WTC11 (cell line): ENCODE measurements around the gene GALNT9. TPM values are rescaled to one million over a fixed set of nuclear protein-coding genes. Genes with fewer than 3 reads are reported as not detected.

Source experiments
- ATAC-seq: fragments of 200-7000 bp; cut with Tn5 transposase; 2 replicates; pipeline ENCODE4 v1.10.0; 2021; ENCODE audit warnings: mild to moderate bottlenecking, moderate library complexity
- CTCF ChIA-PET: fragments of 300-600 bp; sonication (Branson Sonifier 250); formaldehyde crosslinking; loops from one replicate; lab custom pipeline; 2021; ENCODE audit warnings: antibody characterized with exemption; lab: Charles Lee
- POLR2A ChIA-PET: fragments of 350-600 bp; sonication (Branson Sonifier 250); formaldehyde crosslinking; loops from one replicate; lab custom pipeline; 2021; ENCODE audit warnings: antibody characterized with exemption; lab: Charles Lee
- DNase-seq: peaks from one replicate; pipeline ENCODE4 v3.0.0; 2021; ENCODE audit warnings: low spot score
- H3K27ac Mint-ChIP-seq: 2 replicates; pipeline ENCODE4 v1.8.0; 2021; ENCODE audit warnings: mixed read lengths
- H3K27me3 Mint-ChIP-seq: 2 replicates; pipeline ENCODE4 v1.8.0; 2021; ENCODE audit warnings: low read depth, mild to moderate bottlenecking, moderate library complexity, mixed read lengths
- H3K36me3 Mint-ChIP-seq: 2 replicates; pipeline ENCODE4 v1.8.0; 2021; ENCODE audit warnings: mixed read lengths
- H3K4me1 Mint-ChIP-seq: 2 replicates; pipeline ENCODE4 v1.8.0; 2022; ENCODE audit warnings: mixed read lengths
- H3K4me3 Mint-ChIP-seq: 2 replicates; pipeline ENCODE4 v1.8.0; 2021; ENCODE audit warnings: mild to moderate bottlenecking, moderate library complexity, mixed read lengths
- H3K9me3 Mint-ChIP-seq: 2 replicates; pipeline ENCODE4 v1.8.0; 2021; ENCODE audit warnings: mixed read lengths
- CREB1 ChIP-seq: sonication (generic); formaldehyde crosslinking; IDR thresholded peaks from 2 replicates; pipeline ENCODE4 v1.8.0; 2023; ENCODE audit warnings: mild to moderate bottlenecking, missing genetic modification reagents
- E2F5 ChIP-seq: sonication (generic); formaldehyde crosslinking; IDR thresholded peaks from 2 replicates; pipeline ENCODE4 v1.8.1; 2022; ENCODE audit warnings: mild to moderate bottlenecking, moderate library complexity, missing genetic modification reagents
- ELF4 ChIP-seq: sonication (generic); formaldehyde crosslinking; IDR thresholded peaks from 2 replicates; pipeline ENCODE4 v1.8.1; 2022; ENCODE audit warnings: low read depth, mild to moderate bottlenecking, moderate library complexity, missing genetic modification reagents
- EMX1 ChIP-seq: fragments of 250-450 bp; sonication (Bioruptor Pico); IDR thresholded peaks from 2 replicates; pipeline ENCODE4 v1.8.0; 2021; ENCODE audit warnings: mild to moderate bottlenecking
- ETV6 ChIP-seq: sonication (generic); formaldehyde crosslinking; IDR thresholded peaks from 2 replicates; pipeline ENCODE4 v1.8.1; 2022; ENCODE audit warnings: mild to moderate bottlenecking, missing genetic modification reagents
- FOXJ3 ChIP-seq: sonication (generic); formaldehyde crosslinking; IDR thresholded peaks from 2 replicates; pipeline ENCODE4 v1.9.0; 2021; ENCODE audit warnings: missing genetic modification reagents, mild to moderate bottlenecking, borderline replicate concordance
- GTF2I ChIP-seq: fragments of 250-450 bp; sonication (Bioruptor Pico); conservative IDR thresholded peaks from 2 replicates; pipeline ENCODE4 v1.4.0; 2021; ENCODE audit warnings: mild to moderate bottlenecking
- JUN ChIP-seq: sonication (generic); formaldehyde crosslinking; IDR thresholded peaks from 2 replicates; pipeline ENCODE4 v1.8.0; 2023; ENCODE audit warnings: mild to moderate bottlenecking, missing genetic modification reagents
- NFATC4 ChIP-seq: fragments of 250-450 bp; sonication (Bioruptor Pico); IDR thresholded peaks from 2 replicates; pipeline ENCODE4 v1.9.0; 2021; ENCODE audit warnings: mild to moderate bottlenecking
- RELA ChIP-seq: sonication (generic); formaldehyde crosslinking; IDR thresholded peaks from 2 replicates; pipeline ENCODE4 v1.8.1; 2022; ENCODE audit warnings: missing genetic modification reagents, mild to moderate bottlenecking, borderline replicate concordance
- TEAD4 ChIP-seq: sonication (generic); formaldehyde crosslinking; IDR thresholded peaks from 2 replicates; pipeline ENCODE4 v1.8.0; 2022; ENCODE audit warnings: mild to moderate bottlenecking, missing genetic modification reagents
- ZMAT4 ChIP-seq: fragments of 250-450 bp; sonication (Bioruptor Pico); IDR thresholded peaks from 2 replicates; pipeline ENCODE4 v1.9.0; 2021; ENCODE audit warnings: mild to moderate bottlenecking
- ZNF263 ChIP-seq: sonication (generic); formaldehyde crosslinking; IDR thresholded peaks from 2 replicates; pipeline ENCODE4 v1.8.1; 2022; ENCODE audit warnings: low read depth, mild to moderate bottlenecking, moderate library complexity, missing genetic modification reagents
- ZNF281 ChIP-seq: sonication (generic); formaldehyde crosslinking; IDR thresholded peaks from 2 replicates; pipeline ENCODE4 v1.8.0; 2023; ENCODE audit warnings: mild to moderate bottlenecking, missing genetic modification reagents
- ZNF425 ChIP-seq: fragments of 250-450 bp; sonication (Bioruptor Pico); conservative IDR thresholded peaks from 2 replicates; pipeline ENCODE4 v1.9.0; 2021; ENCODE audit warnings: mild to moderate bottlenecking
- ZNF512 ChIP-seq: sonication (generic); formaldehyde crosslinking; IDR thresholded peaks from 2 replicates; pipeline ENCODE4 v1.8.1; 2022; ENCODE audit warnings: missing genetic modification reagents, borderline replicate concordance
- ZNF671 ChIP-seq: fragments of 250-450 bp; sonication (Bioruptor Pico); IDR thresholded peaks from 2 replicates; pipeline ENCODE4 v1.8.0; 2021; ENCODE audit warnings: mild to moderate bottlenecking
- total RNA-seq: library from RNA; stranded (reverse); gene quantifications from 3 replicates; pipeline ENCODE4 v1.2.3, GENCODE V29; 2021

GALNT9 gene
- total RNA-seq, 1 experiment from 2014 or later: 0.90 TPM

GRCh38 chr12:132338311-132338710 lies 8.9 kb upstream of the GALNT9 start:
- peaks cover 60% of the 10 kb centered on the region for H3K27me3 Mint-ChIP-seq
- POLR2A ChIA-PET: no interaction called here

More at GRCh38 chr12:132338311-132338710, 8.9 kb upstream of the GALNT9 start:
- Mint-ChIP-seq H3K27ac (no peak overlapping the region), H3K4me1 (no peaks in the 10 kb centered on the region), H3K9me3 (peaks cover 10% of the 10 kb centered on the region), H3K36me3 (no peaks in the 10 kb centered on the region), H3K4me3 (no peak overlapping the region)
- DNase-seq: no peak
- CTCF ChIA-PET: interaction anchor here (1.4 kb wide), 1 partner anchor 9 kb away, joined by 3 read pairs; the partner anchor contains the start of gene GALNT9
- ATAC-seq: no peak
- TF ChIP-seq ZMAT4 (no peak), ZNF671 (CRISPR knock-in tag) (no peak), FOXJ3 (CRISPR knock-in tag) (no peak), E2F5 (CRISPR knock-in tag) (no peak), ETV6 (CRISPR knock-in tag) (no peak), RELA (CRISPR knock-in tag) (no peak), ELF4 (CRISPR knock-in tag) (no peak), JUN (CRISPR knock-in tag) (no peak), CREB1 (CRISPR knock-in tag) (no peak), TEAD4 (CRISPR knock-in tag) (no peak), ZNF263 (CRISPR knock-in tag) (no peak), ZNF281 (CRISPR knock-in tag) (no peak), ZNF512 (CRISPR knock-in tag) (no peak), GTF2I (CRISPR knock-in tag) (no peak), NFATC4 (CRISPR knock-in tag) (no peak), ZNF425 (CRISPR knock-in tag) (no peak), EMX1 (CRISPR knock-in tag) (no peak)
